Activated T-cell treated with anti-CD3 and anti-CD28 coated beads, Interleukin-2, amount 50 U/mL, for 72 hours (primary cell): Measurements from ENCODE around the gene PROSER2. TPM values are rescaled to one million over a fixed set of nuclear protein-coding genes. Genes with fewer than 3 reads are reported as not detected.

Source experiments
- ATAC-seq, 2 donors: fragments of 150-1000 bp; cut with Tn5 transposase; replicated peaks in 1 of 2; 2 replicates each; pipeline ENCODE4 v1.10.0; 2021; ENCODE audit warnings: moderate library complexity in 2 of 2, mild to moderate bottlenecking in 1 of 2
- DNase-seq, 2 donors: peaks; one replicate each; pipeline ENCODE4 v3.0.0; 2021 to 2022; ENCODE audit warnings: mixed read lengths in 1 of 2
- H3K27ac Mint-ChIP-seq: one replicate; pipeline ENCODE4 v1.8.0; 2022; ENCODE audit warnings: mild to moderate bottlenecking, moderate library complexity, mixed read lengths
- H3K27me3 Mint-ChIP-seq: one replicate; pipeline ENCODE4 v1.8.0; 2022; ENCODE audit warnings: low read depth, mixed read lengths
- H3K36me3 Mint-ChIP-seq, 2 donors: one replicate each; pipeline ENCODE4 v1.8.0; 2022; ENCODE audit warnings: mixed read lengths in 2 of 2, mild to moderate bottlenecking in 1 of 2; ENCODE audit not compliant: insufficient read depth in 2 of 2
- H3K4me1 Mint-ChIP-seq: one replicate; pipeline ENCODE4 v1.8.0; 2022; ENCODE audit warnings: low read depth, mixed read lengths
- H3K4me3 Mint-ChIP-seq, 2 donors: one replicate each; pipeline ENCODE4 v1.8.0; 2022; ENCODE audit warnings: mild to moderate bottlenecking in 2 of 2, mixed read lengths in 2 of 2, moderate library complexity in 2 of 2
- H3K9me3 Mint-ChIP-seq, 2 donors: one replicate each; pipeline ENCODE4 v1.8.0; 2022; ENCODE audit warnings: mixed read lengths in 2 of 2
- total RNA-seq, 2 donors: library from RNA; stranded (reverse); gene quantifications; one replicate each; pipeline ENCODE4 v1.2.3, GENCODE V29; 2022

The PROSER2 gene
- total RNA-seq, 2 donors from 2014 or later, result 1.1 to 1.6 TPM

DNA sequence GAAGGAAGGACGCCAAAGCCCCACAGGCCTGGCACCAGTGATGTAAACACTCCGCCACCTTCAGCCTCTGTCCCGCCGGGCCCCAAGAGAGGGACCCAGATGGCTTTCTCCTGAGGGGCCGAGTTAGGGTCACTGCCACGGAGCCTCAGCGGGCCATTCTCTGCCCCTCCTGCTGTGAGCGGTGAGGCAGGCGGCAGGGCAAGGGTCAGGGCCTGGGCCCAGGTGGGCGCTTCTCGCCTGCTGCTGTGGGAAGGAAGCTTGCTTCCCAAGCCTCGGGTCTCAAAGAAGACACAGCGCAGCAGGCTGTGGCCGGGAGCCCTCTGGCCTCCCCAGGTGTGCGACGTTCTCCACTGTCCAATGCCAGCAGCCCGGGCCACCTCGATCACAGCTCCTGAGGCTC is 84.8 kb downstream of the PROSER2 start:
- no peak overlapping the region for H3K27ac Mint-ChIP-seq
- H3K4me3 Mint-ChIP-seq, result no peak overlapping the region
- ATAC-seq (no peak), DNase-seq (no peak)
- H3K27me3 Mint-ChIP-seq, result no peaks in the 10 kb centered on the region
- H3K4me1 Mint-ChIP-seq, result no peaks in the 10 kb centered on the region
- no peaks in the 10 kb centered on the region for H3K9me3 Mint-ChIP-seq
- no peaks in the 10 kb centered on the region for H3K36me3 Mint-ChIP-seq

- no peaks in the 10 kb centered on the region for H3K36me3 Mint-ChIP-seq
These were observed 85.4 kb downstream of the PROSER2 start for GRCh38 chr10:11908536-11908935.

DNA sequence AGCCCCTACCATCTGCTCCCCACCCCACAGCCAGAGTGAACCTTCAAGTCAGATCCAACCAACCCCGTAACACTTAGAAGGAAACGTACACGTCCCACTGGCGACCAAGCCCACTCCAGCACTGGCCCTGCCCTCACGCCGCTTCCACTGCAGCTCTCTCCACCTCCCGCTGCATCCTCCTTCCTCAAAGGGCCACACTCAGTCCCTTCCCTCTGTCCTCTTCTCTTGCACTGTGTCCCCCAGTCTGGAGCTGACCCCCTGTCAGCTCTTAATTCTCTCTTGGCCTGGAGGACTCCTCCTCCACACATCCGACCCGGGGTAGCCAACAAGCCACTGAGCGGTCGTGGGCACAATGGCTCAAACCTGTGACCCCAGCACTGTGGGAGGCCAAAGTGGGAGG is 85.8 kb downstream of the PROSER2 start:
- no peak overlapping the region for H3K27ac Mint-ChIP-seq

More at GRCh38 chr10:11908536-11908935, 85.4 kb downstream of the PROSER2 start:
- Mint-ChIP-seq H3K9me3 (no peaks in the 10 kb centered on the region), H3K27me3 (no peaks in the 10 kb centered on the region), H3K4me1 (no peaks in the 10 kb centered on the region), H3K4me3 (no peak overlapping the region), H3K27ac (no peak overlapping the region)
- no peak for ATAC-seq
- DNase-seq, result no peak

DNA sequence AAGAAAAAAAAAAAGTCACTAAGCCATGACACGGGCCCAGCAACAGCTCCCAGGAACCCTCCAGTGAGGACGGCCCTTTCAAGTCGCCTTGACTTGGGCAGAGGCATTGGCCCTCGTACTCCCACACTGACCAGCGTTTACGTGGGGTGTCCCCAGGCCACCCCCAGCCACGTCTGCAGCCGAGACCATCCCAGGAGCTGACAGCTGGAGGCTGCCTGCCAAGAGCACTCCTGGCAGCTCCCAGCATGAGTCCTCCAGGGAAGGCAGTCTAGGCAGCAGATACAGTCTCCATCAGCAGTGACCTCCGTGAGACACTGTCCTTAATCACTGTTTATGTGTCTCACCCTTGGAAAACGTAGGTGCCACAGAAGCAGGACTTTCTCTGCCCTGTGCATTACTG is 86.5 kb downstream of the PROSER2 start:
- Mint-ChIP-seq H3K4me1 (no peaks in the 10 kb centered on the region), H3K36me3 (no peaks in the 10 kb centered on the region), H3K4me3 (no peak overlapping the region), H3K27ac (no peak overlapping the region), H3K27me3 (no peaks in the 10 kb centered on the region), H3K9me3 (no peaks in the 10 kb centered on the region)
- DNase-seq, result no peak
- no peak for ATAC-seq

More for the DNA sequence above, 85.8 kb downstream of the PROSER2 start:
- Mint-ChIP-seq H3K9me3 (no peaks in the 10 kb centered on the region), H3K36me3 (no peaks in the 10 kb centered on the region), H3K4me1 (no peaks in the 10 kb centered on the region), H3K27me3 (no peaks in the 10 kb centered on the region), H3K4me3 (no peak overlapping the region)
- DNase-seq (no peak), ATAC-seq (no peak)

DNA sequence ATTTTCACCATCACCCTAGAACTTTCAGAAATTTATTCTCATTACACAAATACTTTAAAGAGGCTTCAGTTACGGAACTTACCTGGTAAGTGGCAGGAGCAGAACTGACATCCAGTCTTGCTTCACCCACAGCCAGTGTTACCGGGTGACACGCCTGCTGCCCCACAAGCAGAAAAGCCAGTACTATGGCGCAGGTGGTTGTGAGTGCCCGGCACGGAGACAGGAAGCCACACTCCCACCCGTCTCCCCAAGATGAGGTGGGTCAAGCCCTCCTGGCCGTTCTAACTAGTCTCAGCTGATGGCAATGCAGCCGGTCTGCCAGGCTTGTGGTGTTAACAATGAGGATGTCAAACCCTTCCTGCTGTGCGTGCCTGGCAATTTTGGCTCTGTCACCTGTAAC is 86.9 kb downstream of the PROSER2 start:
- no peaks in the 10 kb centered on the region for H3K9me3 Mint-ChIP-seq
- H3K27ac Mint-ChIP-seq, result no peak overlapping the region
- no peaks in the 10 kb centered on the region for H3K36me3 Mint-ChIP-seq
- DNase-seq (no peak), ATAC-seq (no peak)
- H3K4me1 Mint-ChIP-seq, result no peaks in the 10 kb centered on the region
- H3K4me3 Mint-ChIP-seq, result no peak overlapping the region
- no peaks in the 10 kb centered on the region for H3K27me3 Mint-ChIP-seq

- Mint-ChIP-seq H3K27ac (no peak overlapping the region), H3K4me3 (no peak overlapping the region), H3K27me3 (no peaks in the 10 kb centered on the region), H3K4me1 (no peaks in the 10 kb centered on the region), H3K36me3 (no peaks in the 10 kb centered on the region), H3K9me3 (no peaks in the 10 kb centered on the region)
- no peak for ATAC-seq
- DNase-seq, result no peak
These were observed 90.0 kb downstream of the PROSER2 start for GRCh38 chr10:11913079-11913641.

DNA sequence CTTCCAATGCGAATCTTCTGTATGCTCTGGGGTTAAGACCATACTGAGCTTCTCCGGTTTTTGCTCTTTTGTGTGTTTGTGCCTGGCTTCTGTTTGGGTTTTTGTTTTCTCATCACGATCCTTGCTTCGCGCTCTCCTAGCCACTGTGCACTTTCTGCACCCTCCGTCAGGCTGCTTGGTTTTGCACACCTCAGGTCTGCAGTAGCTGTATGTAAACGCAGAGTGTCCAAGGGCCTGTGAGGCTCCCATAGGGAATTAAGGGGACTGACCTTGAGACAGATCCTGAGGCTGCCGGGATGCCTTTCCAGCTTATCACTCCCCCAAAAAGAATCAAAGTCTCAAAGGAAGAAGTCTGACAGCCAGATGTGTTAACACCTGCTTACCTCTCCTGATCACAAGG is 95.2 kb downstream of the PROSER2 start:
- no peak for ATAC-seq
- Mint-ChIP-seq H3K36me3 (peaks cover 8 to 14% of the 10 kb centered on the region in 2 donors), H3K4me3 (no peak overlapping the region), H3K27me3 (no peaks in the 10 kb centered on the region), H3K9me3 (no peaks in the 10 kb centered on the region), H3K27ac (no peak overlapping the region), H3K4me1 (no peaks in the 10 kb centered on the region)
- no peak for DNase-seq

DNA sequence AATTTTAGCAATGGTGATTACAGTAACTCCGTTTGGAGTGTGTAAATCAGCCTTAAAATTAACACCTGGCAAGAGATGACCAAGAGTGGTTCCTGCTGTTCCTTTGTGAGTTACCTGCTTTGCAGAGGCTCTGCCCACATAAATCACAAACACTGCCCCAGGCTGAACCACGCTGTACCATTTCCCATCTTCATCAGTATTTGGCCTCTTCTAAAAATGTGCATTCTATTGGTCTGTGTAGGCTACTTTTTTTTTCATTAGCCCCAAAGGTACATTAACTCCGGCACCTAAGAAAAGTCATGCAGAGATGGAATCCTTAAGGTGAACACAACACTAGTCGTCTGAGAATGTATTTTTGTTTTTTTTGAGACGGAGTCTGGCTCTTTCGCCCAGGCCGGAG is 96.1 kb downstream of the PROSER2 start:
- DNase-seq (no peak), ATAC-seq (no peak)
- Mint-ChIP-seq H3K4me1 (no peaks in the 10 kb centered on the region), H3K27ac (no peak overlapping the region), H3K4me3 (no peak overlapping the region), H3K9me3 (no peaks in the 10 kb centered on the region), H3K36me3 (peaks cover 8 to 14% of the 10 kb centered on the region in 2 donors), H3K27me3 (no peaks in the 10 kb centered on the region)

Other genes with a start within 250 kb of the PROSER2 start
- gene USP6NL, start 211.7 kb upstream of the PROSER2 start, total RNA-seq, result 1 to 10 TPM; 2.3 to 3.9 TPM
- 1 to 10 TPM; 4.2 to 4.3 TPM for gene ECHDC3, start 81.0 kb upstream of the PROSER2 start, total RNA-seq
- 10 to 100 TPM; 35.8 to 40.5 TPM for gene UPF2, start 219.5 kb downstream of the PROSER2 start, total RNA-seq
- 10 to 100 TPM; 28.6 to 29.8 TPM for gene DHTKD1, start 245.6 kb downstream of the PROSER2 start, total RNA-seq